HG03439 (cell line): Measurements from ENCODE around the gene ADAMTS2.

Source experiments
- ATAC-seq: cut with Tn5 transposase; IDR thresholded peaks from one replicate; pipeline ENCODE4 v1.9.1; 2021; ENCODE audit warnings: mild to moderate bottlenecking, moderate library complexity; ENCODE audit not compliant: unreplicated experiment

Gene ADAMTS2

DNA sequence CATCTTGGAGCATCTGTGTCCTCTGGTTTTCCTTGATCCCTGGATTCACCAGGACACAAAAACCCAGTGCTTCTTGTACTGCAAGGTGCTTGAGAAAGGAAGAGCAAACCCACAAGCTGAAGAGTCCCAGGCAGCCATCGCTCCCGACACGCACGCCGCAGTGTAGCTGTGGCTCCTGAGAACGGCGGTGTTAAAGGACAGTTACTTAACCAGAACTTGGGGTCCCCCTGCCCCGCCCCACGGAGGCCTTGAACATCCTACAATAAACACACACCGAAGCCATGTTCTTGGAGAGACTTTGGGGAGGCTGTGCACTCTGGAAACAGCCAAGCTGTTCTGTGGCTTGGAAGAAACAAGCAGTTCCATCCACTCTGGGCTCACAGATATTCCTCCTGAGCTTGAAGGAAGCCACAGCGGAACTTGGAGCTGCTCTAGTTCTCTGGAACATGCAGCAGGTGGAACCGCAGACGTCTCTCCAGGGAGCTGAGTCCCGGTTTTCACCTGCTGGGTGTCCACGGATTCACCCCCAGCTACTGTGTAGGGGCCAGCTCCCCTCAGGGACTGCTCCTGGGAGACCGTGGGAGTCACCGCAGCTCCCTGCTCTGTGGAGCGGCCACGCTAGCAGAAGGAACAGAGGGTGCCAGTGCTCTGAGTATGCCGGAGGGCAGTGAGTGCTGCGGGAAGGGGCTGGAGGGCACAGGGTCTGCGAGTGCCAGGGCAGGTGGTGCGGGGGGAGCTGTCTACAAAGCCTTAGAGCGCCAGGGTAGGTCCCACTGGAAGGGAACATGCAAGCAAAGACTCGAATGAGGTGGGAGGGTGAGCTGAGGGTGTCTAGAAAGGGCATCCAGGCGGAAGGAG lies 107.3 kb downstream of the ADAMTS2 start:
- no peak for ATAC-seq

- no peak for ATAC-seq
These were observed 109.6 kb downstream of the ADAMTS2 start for GRCh38 chr5:179235416-179236400.

DNA sequence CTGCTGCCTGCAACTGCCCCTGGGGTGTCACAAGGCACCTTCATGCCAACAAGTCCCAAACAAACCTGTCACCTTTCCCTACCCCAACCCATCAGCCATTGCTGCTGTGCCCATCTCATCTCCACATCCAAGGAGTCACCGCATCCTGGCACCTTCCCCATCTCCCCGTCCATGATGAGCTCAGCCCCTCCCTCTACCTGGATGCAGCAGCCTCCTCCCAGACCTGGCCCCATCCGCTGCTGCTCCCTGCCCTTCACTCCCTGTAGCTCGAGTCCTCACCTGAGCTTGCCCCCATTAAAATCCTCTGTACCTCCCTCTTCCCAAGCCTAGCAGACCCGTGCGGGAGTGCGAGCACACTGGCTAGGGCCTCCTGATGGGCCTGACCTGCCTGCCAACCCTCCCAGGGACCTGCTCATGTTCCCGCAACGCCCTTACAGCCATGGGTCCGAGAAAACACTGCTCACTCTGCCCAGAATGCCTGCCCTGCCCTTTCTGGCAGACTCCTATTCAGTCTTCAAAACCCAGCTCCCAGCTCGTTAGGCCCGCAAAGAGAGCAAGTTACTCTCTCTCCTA lies 110.6 kb downstream of the ADAMTS2 start:
- ATAC-seq = no peak

DNA sequence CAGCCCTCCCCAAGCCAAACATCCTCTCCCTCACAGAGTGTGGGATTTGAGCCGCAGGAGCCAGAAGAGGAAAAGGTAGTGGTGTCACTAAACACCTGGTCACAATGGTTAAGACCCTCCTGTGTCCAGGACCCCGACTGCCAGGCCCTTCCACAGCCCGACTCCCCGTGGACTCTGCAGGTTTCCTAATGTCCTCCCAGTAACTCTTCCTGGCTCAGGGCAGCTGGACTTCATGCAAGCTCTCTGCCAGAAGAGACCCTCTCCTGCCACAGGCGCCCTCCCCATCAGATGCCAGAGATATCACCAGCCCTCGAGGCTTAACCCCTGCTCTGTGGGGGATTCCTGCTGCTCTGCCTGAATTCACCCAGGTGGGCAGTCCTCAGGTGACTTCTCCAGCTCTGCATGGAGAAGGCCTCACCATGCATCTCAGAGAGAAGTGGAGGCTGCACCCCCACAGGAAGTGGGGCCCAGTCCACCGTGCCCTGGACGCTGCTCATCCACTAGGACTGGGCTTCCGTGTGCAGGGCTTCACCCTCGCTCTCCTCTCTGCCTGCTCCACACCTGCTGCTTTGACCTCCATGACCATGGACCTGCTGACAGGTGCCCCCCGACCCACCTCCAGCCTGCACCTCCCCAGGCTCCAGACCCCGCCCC lies 111.2 kb downstream of the ADAMTS2 start:
- no peak for ATAC-seq

DNA sequence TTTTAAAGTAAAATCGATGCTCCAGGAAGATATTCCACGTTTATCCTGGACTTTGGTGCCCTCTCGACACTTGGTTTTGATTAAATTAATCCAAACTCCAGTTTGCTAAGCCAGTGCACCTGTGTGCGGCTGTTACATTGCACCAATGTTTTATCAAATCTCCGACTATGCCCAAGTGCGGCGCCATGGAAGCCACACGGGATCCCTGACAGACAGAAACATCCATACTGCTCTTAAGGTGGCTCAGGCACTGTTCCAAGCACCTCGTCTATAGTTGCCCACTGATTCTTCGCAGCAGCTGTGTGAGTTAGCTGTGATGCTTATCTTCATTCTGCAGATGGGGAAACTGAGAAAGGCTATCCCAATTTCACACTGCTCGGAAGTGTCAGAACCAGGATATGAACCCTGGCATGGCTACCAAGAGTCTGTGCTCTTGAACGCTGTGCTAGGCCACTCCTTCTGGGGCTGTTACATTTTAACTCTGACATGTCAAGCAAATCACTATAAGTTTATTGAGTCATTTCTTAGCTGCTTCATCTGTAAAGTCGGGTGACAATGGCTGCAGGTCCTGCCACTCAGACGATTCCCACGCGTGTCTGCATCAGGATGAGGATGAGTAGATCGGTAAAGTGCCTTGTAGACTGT lies 113.0 kb downstream of the ADAMTS2 start:
- ATAC-seq = no peak

GRCh38 chr5:179231309-179231708 lies 114.0 kb downstream of the ADAMTS2 start:
- ATAC-seq = no peak

DNA sequence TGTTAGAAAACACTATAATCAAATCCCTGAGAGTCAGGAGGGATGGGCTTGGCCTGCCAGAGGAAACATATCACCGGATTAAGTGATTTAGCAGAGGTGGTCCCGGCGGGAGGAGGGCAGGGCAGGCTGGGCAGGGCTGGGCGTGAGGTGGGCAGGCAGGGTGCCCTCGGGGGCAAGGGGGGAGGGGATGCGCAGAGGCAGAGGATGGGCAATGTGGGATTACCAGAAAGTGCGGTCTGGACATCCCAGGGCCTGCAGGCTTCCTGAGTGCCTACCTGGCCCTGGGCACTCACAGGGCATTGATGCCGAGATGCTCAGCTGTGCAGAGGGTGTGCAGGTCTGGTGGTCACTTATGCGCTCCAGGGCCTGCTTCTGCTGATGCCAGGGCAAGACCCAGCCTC lies 115.2 kb downstream of the ADAMTS2 start:
- ATAC-seq = no peak

GRCh38 chr5:179229331-179229831 lies 115.9 kb downstream of the ADAMTS2 start:
- ATAC-seq = no peak

GRCh38 chr5:179228341-179229121 lies 116.7 kb downstream of the ADAMTS2 start:
- no peak for ATAC-seq

- no peak for ATAC-seq
These were observed 117.5 kb downstream of the ADAMTS2 start for GRCh38 chr5:179227580-179228311.

GRCh38 chr5:179227229-179227579 lies 118.1 kb downstream of the ADAMTS2 start:
- no peak for ATAC-seq

GRCh38 chr5:179226696-179227095 lies 118.6 kb downstream of the ADAMTS2 start:
- ATAC-seq = no peak

DNA sequence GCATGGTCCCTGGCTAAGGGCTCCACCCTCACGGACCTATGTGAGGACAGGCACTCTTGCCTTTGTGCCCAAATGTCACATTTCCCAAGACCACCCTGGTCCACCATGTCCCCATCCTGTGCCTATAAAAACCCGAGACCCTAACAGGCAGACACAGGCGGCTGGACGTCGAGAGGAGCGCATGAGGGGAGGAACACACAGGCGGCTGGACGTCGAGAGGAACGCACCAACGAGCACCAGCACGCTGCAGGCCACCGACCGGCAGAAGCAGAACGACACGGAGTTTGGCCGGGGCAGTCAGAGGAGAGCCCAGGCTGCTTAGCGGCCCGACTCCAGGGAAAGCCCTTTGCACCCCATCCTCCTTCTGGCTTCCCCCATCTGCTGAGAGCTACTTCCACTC lies 119.9 kb downstream of the ADAMTS2 start:
- ATAC-seq = no peak

DNA sequence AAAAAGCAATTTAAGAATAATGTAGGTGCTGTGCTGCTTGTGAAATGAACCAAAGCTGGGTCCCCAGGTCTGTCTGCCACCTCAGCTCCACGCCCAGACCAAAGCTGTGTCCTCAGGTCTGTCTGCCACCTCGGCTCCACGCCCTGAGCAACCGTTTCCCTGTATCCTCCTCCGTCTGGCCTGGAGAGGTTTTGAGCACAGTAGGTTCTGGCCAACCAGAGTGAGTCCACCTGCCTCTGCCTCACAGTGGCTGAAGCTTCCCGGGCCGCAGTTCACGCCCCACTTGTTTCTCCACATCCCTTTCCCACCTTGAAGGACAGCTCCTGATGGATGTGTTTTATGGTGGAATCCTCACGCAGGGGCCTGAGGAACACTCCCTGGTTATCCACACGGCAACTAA lies 120.5 kb downstream of the ADAMTS2 start:
- no peak for ATAC-seq

- ATAC-seq = no peak
These were observed 121.3 kb downstream of the ADAMTS2 start for GRCh38 chr5:179223961-179224360.

DNA sequence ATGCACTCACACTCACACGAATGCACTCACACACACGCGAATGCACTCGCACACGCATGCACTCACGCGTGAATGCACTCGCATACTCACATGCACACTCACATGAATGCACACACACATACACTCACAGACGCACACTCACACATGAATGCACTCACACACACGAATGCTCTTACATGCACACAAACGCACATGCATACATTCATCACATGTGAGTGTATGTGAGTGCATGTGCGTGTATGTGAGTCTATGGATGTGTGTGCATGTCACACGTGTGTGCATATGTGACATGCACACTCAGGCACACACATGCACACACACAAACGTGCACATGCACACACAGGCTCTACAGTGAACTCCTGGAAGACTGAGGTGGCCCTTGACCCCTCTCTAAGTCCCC lies 121.7 kb downstream of the ADAMTS2 start:
- ATAC-seq = no peak

GRCh38 chr5:179222246-179223017 lies 122.8 kb downstream of the ADAMTS2 start:
- no peak for ATAC-seq

DNA sequence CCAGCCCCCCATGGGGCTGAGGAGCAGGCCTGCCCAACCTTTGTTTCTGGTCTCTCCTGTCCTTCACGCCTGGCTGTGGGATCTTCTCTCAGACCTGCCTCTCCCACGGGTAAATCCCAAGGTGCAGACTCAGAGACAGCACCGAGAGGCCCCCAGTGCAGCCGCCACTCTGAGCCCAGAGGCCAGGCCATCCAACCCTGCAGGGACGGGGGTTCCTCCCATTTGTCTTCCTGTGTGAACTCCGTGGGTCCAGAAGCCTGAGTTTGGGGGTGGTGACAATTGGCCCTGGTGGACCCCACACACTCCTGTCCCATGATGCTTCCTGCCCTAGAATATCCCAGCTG lies 123.4 kb downstream of the ADAMTS2 start:
- ATAC-seq = no peak
